H9 (cell line): ENCODE results near the gene SEMA3C. TPM values are rescaled to one million over a fixed set of nuclear protein-coding genes. Genes with fewer than 3 reads are reported as not detected.

Source experiments
- DNase-seq: peaks from one replicate; pipeline ENCODE4 v3.0.0-alpha.2; 2017
- H2AFZ ChIP-seq: one replicate; pipeline ENCODE4 v1.6.1; 2013; ENCODE audit warnings: mild to moderate bottlenecking, low read length, control low read depth, moderate library complexity
- H2AK5ac ChIP-seq: 2 replicates; pipeline ENCODE4 v1.6.1; 2013; ENCODE audit warnings: low read length, control low read depth, mixed read lengths; ENCODE audit not compliant: insufficient read length
- H2BK120ac ChIP-seq: one replicate; pipeline ENCODE4 v1.6.1; 2013; ENCODE audit warnings: low read depth, mild to moderate bottlenecking, low read length, control low read depth, inconsistent platforms; ENCODE audit not compliant: poor library complexity, severe bottlenecking
- H2BK12ac ChIP-seq: 2 replicates; pipeline ENCODE4 v1.6.1; 2013; ENCODE audit warnings: low read length, control low read depth, mixed read lengths, low read depth; ENCODE audit not compliant: insufficient read length
- H2BK15ac ChIP-seq: 2 replicates; pipeline ENCODE4 v1.6.1; 2013; ENCODE audit warnings: low read depth, low read length, control low read depth
- H2BK20ac ChIP-seq: one replicate; pipeline ENCODE4 v1.6.1; 2013; ENCODE audit warnings: low read depth, mild to moderate bottlenecking, low read length, control low read depth, inconsistent platforms; ENCODE audit not compliant: poor library complexity, severe bottlenecking
- H2BK5ac ChIP-seq: 2 replicates; pipeline ENCODE4 v1.6.1; 2013; ENCODE audit warnings: low read length, control low read depth, mixed read lengths; ENCODE audit not compliant: insufficient read length
- H3K14ac ChIP-seq: 2 replicates; pipeline ENCODE4 v1.6.1; 2013; ENCODE audit warnings: low read length, control low read depth; ENCODE audit not compliant: insufficient read depth
- H3K18ac ChIP-seq: 2 replicates; pipeline ENCODE4 v1.6.1; 2013; ENCODE audit warnings: low read depth, mild to moderate bottlenecking, mixed read lengths, low read length, control low read depth; ENCODE audit not compliant: insufficient read length
- H3K23ac ChIP-seq: 2 replicates; pipeline ENCODE4 v1.6.1; 2013; ENCODE audit warnings: low read length, control low read depth, mixed read lengths, low read depth; ENCODE audit not compliant: insufficient read length
- H3K23me2 ChIP-seq: 2 replicates; pipeline ENCODE4 v1.6.1; 2013; ENCODE audit warnings: low read depth, mild to moderate bottlenecking, mixed read lengths, low read length, control low read depth; ENCODE audit not compliant: insufficient read length, poor library complexity, severe bottlenecking
- H3K27ac ChIP-seq: 2 replicates; pipeline ENCODE4 v1.5.1; 2013; ENCODE audit warnings: low read length, control low read depth, mixed read lengths, low read depth; ENCODE audit not compliant: insufficient read length
- H3K27me3 ChIP-seq: 2 replicates; pipeline ENCODE4 v1.6.1; 2013; ENCODE audit warnings: low read length, control low read depth, inconsistent platforms; ENCODE audit not compliant: insufficient read depth
- H3K4ac ChIP-seq: 2 replicates; pipeline ENCODE4 v1.6.1; 2013; ENCODE audit warnings: low read depth, mild to moderate bottlenecking, control low read depth, inconsistent platforms, low read length, moderate library complexity
- H3K4me1 ChIP-seq: 2 replicates; pipeline ENCODE4 v1.6.1; 2013; ENCODE audit warnings: low read length, control low read depth, inconsistent platforms; ENCODE audit not compliant: insufficient read depth
- H3K4me2 ChIP-seq: 2 replicates; pipeline ENCODE4 v1.6.1; 2013; ENCODE audit warnings: low read length, control low read depth, mixed read lengths; ENCODE audit not compliant: insufficient read length, insufficient read depth
- H3K56ac ChIP-seq: 2 replicates; pipeline ENCODE4 v1.6.1; 2013; ENCODE audit warnings: low read depth, mild to moderate bottlenecking, mixed read lengths, low read length, control low read depth; ENCODE audit not compliant: insufficient read length
- H3K79me1 ChIP-seq: 2 replicates; pipeline ENCODE4 v1.6.1; 2013; ENCODE audit warnings: low read depth, mild to moderate bottlenecking, moderate library complexity, low read length, control low read depth, inconsistent platforms; ENCODE audit not compliant: insufficient read depth, poor library complexity, severe bottlenecking
- H3K79me2 ChIP-seq: 2 replicates; pipeline ENCODE4 v1.6.1; 2013; ENCODE audit warnings: low read length, control low read depth, inconsistent platforms; ENCODE audit not compliant: insufficient read depth
- H3K9ac ChIP-seq: 2 replicates; pipeline ENCODE4 v1.6.1; 2013; ENCODE audit warnings: low read length, control low read depth, mixed read lengths; ENCODE audit not compliant: insufficient read length; ENCODE audit errors: extremely low read depth
- H3K9me3 ChIP-seq: one replicate; pipeline ENCODE4 v1.6.1; 2013; ENCODE audit warnings: low read depth, low read length, inconsistent platforms; ENCODE audit not compliant: control insufficient read depth
- H3T11ph ChIP-seq: one replicate; pipeline ENCODE4 v1.6.1; 2013; ENCODE audit warnings: mild to moderate bottlenecking, low read length, control low read depth, inconsistent platforms
- H4K20me1 ChIP-seq: one replicate; pipeline ENCODE4 v1.6.1; 2013; ENCODE audit not compliant: control insufficient read depth, insufficient read length, insufficient read depth
- H4K5ac ChIP-seq: 2 replicates; pipeline ENCODE4 v1.6.1; 2013; ENCODE audit warnings: low read depth, mild to moderate bottlenecking, mixed read lengths, low read length, control low read depth; ENCODE audit not compliant: insufficient read length
- H4K8ac ChIP-seq: replicated peaks from 2 replicates; pipeline ENCODE4 v1.6.1; 2013; ENCODE audit warnings: low read length, control low read depth, mixed read lengths, low read depth; ENCODE audit not compliant: insufficient read length
- H4K91ac ChIP-seq: 2 replicates; pipeline ENCODE4 v1.6.1; 2013; ENCODE audit warnings: low read depth, mild to moderate bottlenecking, moderate library complexity, mixed read lengths, low read length, control low read depth; ENCODE audit not compliant: insufficient read length
- H3K27ac Mint-ChIP-seq, 3 experiments: 2 replicates in 2 of 3; 3 replicates in 1 of 3; pipeline ENCODE4 v1.8.0; 2020 to 2021; ENCODE audit warnings: mixed read lengths in 3 of 3, mild to moderate bottlenecking in 1 of 3, moderate library complexity in 1 of 3
- H3K27me3 Mint-ChIP-seq: 2 replicates; pipeline ENCODE4 v1.8.0; 2021; ENCODE audit warnings: low read depth, mild to moderate bottlenecking, moderate library complexity, mixed read lengths
- H3K36me3 Mint-ChIP-seq, 3 experiments: 2 replicates in 2 of 3; 3 replicates in 1 of 3; pipeline ENCODE4 v1.8.0; 2020 to 2021; ENCODE audit warnings: low read depth in 3 of 3, mixed read lengths in 3 of 3; ENCODE audit not compliant: insufficient read depth in 1 of 3
- H3K4me1 Mint-ChIP-seq, 2 experiments: 2 replicates each; pipeline ENCODE4 v1.8.0; 2020; ENCODE audit warnings: mixed read lengths in 2 of 2
- H3K4me3 Mint-ChIP-seq, 2 experiments: 2 replicates in 1 of 2; 3 replicates in 1 of 2; pipeline ENCODE4 v1.8.0; 2020 to 2021; ENCODE audit warnings: mild to moderate bottlenecking in 2 of 2, mixed read lengths in 2 of 2, moderate library complexity in 1 of 2
- H3K9me3 Mint-ChIP-seq, 2 experiments: 2 replicates in 1 of 2; 3 replicates in 1 of 2; pipeline ENCODE4 v1.8.0; 2020; ENCODE audit warnings: mild to moderate bottlenecking in 2 of 2, mixed read lengths in 2 of 2, moderate library complexity in 1 of 2
- WGBS: extraction: QIAGEN DNeasy Blood & Tissue Kit; methylation state at CpG from one replicate; pipeline ENCODE4 v1.1.7; 2013; ENCODE audit warnings: missing lambda C conversion rate, low lambda C conversion rate, mixed read lengths; ENCODE audit not compliant: insufficient read length; ENCODE audit errors: extremely low coverage; 5-methylcytosine and 5-hydroxymethylcytosine counted together
- total RNA-seq: library from RNA; stranded (reverse); gene quantifications from 2 replicates; pipeline ENCODE4 v1.2.1, GENCODE V29; 2021
- TF ChIP-seq, protein P1 (sequence below): fragments of 200-600 bp; sonication (generic); conservative IDR thresholded peaks from 3 replicates; pipeline ENCODE4 v1.8.0; 2021; ENCODE audit warnings: antibody characterized with exemption, mild to moderate bottlenecking

The SEMA3C gene
- total RNA-seq, 1 experiment from 2014 or later: 1.6 TPM

DNA sequence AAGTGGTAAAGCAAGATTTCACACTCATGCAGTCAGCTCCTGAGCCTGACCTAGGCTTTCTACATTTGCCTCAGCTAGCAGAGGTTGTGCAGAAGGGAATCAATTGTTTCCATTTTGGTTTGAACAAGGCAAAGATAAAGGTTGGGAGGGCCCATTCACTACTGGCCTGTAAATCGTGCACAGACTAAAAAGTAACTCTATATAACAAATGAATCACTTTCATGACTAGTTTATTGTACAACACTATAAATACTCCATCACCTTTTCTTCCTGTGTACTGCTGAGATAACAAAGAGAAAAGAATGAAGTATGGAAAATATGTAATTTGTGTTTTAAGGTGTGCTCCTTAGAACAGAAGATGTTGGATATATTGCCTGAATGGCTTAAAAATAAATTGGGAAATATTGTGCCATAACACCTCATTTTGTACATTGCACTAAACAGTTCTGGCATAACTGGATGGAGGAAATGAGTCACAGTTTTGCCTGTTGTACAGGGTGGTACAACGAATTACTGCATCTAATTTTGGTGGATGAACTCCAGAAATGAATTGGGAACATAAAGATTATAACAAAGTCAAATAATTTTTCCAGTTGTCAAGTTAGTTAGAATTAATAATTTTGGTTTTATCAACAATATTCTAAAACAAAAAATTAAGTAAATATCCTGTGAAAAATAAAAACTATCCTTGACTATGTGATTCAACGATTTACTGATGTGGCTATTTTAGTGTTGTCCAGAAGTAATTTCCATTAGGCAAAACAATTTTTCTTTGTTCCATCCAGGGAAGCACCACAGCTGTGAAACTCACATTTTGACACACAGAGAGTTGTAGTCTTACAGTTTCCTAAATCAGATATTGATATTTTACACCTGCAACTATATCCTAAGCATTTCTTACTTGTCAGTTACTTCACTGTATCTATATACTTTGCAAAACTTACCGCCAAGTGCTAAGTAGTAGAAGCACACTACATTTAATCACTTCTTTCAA, 18.0 kb downstream of the SEMA3C start:
- no peak overlapping the region for H3K27ac Mint-ChIP-seq
- no peak overlapping the region for H3K4me2 ChIP-seq
- no peak overlapping the region for H3K27ac ChIP-seq

More for the DNA sequence above, 18.0 kb downstream of the SEMA3C start:
- Histone ChIP-seq H4K91ac (no peak overlapping the region), H3K79me2 (no peaks in the 10 kb centered on the region), H4K5ac (no peak overlapping the region), H3K23me2 (no peaks in the 10 kb centered on the region), H3K4ac (no peak overlapping the region), H2BK120ac (no peak overlapping the region), H2BK15ac (no peak overlapping the region), H2BK20ac (no peak overlapping the region), H2AFZ (no peak overlapping the region), H4K8ac (no peak overlapping the region), H2BK5ac (no peak overlapping the region), H3K18ac (no peak overlapping the region), H2BK12ac (no peak overlapping the region), H3K9ac (no peak overlapping the region), H3K27me3 (no peaks in the 10 kb centered on the region), H2AK5ac (no peak overlapping the region), H3K14ac (no peak overlapping the region), H3K4me1 (no peaks in the 10 kb centered on the region), H3K23ac (no peak overlapping the region), H3K9me3 (no peaks in the 10 kb centered on the region), H3K56ac (no peak overlapping the region), H4K20me1 (no peaks in the 10 kb centered on the region), H3T11ph (no peak overlapping the region), H3K79me1 (no peaks in the 10 kb centered on the region)
- Mint-ChIP-seq H3K9me3 (no peaks in the 10 kb centered on the region), H3K4me1 (peaks cover 5 to 12% of the 10 kb centered on the region in 2 experiments; a peak in 3 of 4 replicates), H3K4me3 (no peak overlapping the region), H3K36me3 (no peaks in the 10 kb centered on the region), H3K27me3 (no peaks in the 10 kb centered on the region)
- no peak for DNase-seq
- no CpG with 5 or more reads among the region's 4 CpGs for WGBS
- TF ChIP-seq, protein P1, sequence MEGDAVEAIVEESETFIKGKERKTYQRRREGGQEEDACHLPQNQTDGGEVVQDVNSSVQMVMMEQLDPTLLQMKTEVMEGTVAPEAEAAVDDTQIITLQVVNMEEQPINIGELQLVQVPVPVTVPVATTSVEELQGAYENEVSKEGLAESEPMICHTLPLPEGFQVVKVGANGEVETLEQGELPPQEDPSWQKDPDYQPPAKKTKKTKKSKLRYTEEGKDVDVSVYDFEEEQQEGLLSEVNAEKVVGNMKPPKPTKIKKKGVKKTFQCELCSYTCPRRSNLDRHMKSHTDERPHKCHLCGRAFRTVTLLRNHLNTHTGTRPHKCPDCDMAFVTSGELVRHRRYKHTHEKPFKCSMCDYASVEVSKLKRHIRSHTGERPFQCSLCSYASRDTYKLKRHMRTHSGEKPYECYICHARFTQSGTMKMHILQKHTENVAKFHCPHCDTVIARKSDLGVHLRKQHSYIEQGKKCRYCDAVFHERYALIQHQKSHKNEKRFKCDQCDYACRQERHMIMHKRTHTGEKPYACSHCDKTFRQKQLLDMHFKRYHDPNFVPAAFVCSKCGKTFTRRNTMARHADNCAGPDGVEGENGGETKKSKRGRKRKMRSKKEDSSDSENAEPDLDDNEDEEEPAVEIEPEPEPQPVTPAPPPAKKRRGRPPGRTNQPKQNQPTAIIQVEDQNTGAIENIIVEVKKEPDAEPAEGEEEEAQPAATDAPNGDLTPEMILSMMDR: no peak
